HG03432 (cell line): ENCODE results near the gene SEMA5B.

Experiments
- ATAC-seq: cut with Tn5 transposase; IDR thresholded peaks from one replicate; pipeline ENCODE4 v1.9.1; 2021; ENCODE audit warnings: mild to moderate bottlenecking, moderate library complexity; ENCODE audit not compliant: unreplicated experiment

Gene SEMA5B

GRCh38 chr3:122996038-122996580 lies 31.5 kb downstream of the SEMA5B start:
- ATAC-seq, result no peak

GRCh38 chr3:122994954-122995353 lies 32.6 kb downstream of the SEMA5B start:
- no peak for ATAC-seq

- no peak for ATAC-seq
These were observed 34.2 kb downstream of the SEMA5B start for GRCh38 chr3:122993124-122993978.

- ATAC-seq, result no peak
These were observed 34.9 kb downstream of the SEMA5B start for GRCh38 chr3:122992676-122993075.

- no peak for ATAC-seq
These were observed 35.4 kb downstream of the SEMA5B start for GRCh38 chr3:122992133-122992532.

GRCh38 chr3:122991236-122991985 lies 36.2 kb downstream of the SEMA5B start:
- no peak for ATAC-seq

- no peak for ATAC-seq
These were observed 37.5 kb downstream of the SEMA5B start for GRCh38 chr3:122989856-122990575.

- no peak for ATAC-seq
These were observed 39.1 kb downstream of the SEMA5B start for GRCh38 chr3:122988508-122988907.

- no peak for ATAC-seq
These were observed 39.7 kb downstream of the SEMA5B start for GRCh38 chr3:122987736-122988319.

GRCh38 chr3:122987231-122987630 lies 40.3 kb downstream of the SEMA5B start:
- ATAC-seq, result no peak

GRCh38 chr3:122986693-122987179 lies 40.8 kb downstream of the SEMA5B start:
- no peak for ATAC-seq

GRCh38 chr3:122985539-122985938 lies 42.0 kb downstream of the SEMA5B start:
- no peak for ATAC-seq

- no peak for ATAC-seq
These were observed 42.9 kb downstream of the SEMA5B start for GRCh38 chr3:122984650-122985049.

GRCh38 chr3:122984007-122984406 lies 43.6 kb downstream of the SEMA5B start:
- no peak for ATAC-seq

- ATAC-seq, result no peak
These were observed 45.1 kb downstream of the SEMA5B start for GRCh38 chr3:122982216-122983185.

- no peak for ATAC-seq
These were observed 48.4 kb downstream of the SEMA5B start for GRCh38 chr3:122979211-122979610.

GRCh38 chr3:122978569-122978968 lies 49.0 kb downstream of the SEMA5B start:
- no peak for ATAC-seq

- ATAC-seq, result no peak
These were observed 49.7 kb downstream of the SEMA5B start for GRCh38 chr3:122977746-122978466.

GRCh38 chr3:122975924-122976293 lies 51.7 kb downstream of the SEMA5B start:
- ATAC-seq, result peak; percentile 47
